H1 (cell line): ENCODE results near the gene CERS5. TPM values are rescaled to one million over a fixed set of nuclear protein-coding genes. Genes with fewer than 3 reads are reported as not detected.

Source experiments
- BCL11A ChIP-seq, 2 experiments: IDR thresholded peaks; one replicate each; pipeline ENCODE4 v1.6.1; 2011; ENCODE audit warnings: low read depth in 2 of 2, low read length in 2 of 2, mild to moderate bottlenecking in 2 of 2
- CHD2 ChIP-seq: IDR thresholded peaks from 2 replicates; pipeline ENCODE4 v1.6.1; 2012; ENCODE audit warnings: low read length, improper control_type of control experiment
- HDAC2 ChIP-seq, 2 experiments: fragments of 300-600 bp in 1 of 2; sonication (generic) in 1 of 2; IDR thresholded peaks; 2 replicates each; pipeline ENCODE4 v1.6.1; 2011 to 2012; ENCODE audit warnings: low read depth in 2 of 2, low read length in 2 of 2, mild to moderate bottlenecking in 2 of 2, moderate library complexity in 2 of 2, borderline replicate concordance in 1 of 2, inconsistent platforms in 1 of 2
- NANOG ChIP-seq: IDR thresholded peaks from 2 replicates; pipeline ENCODE4 v1.6.1; 2011; ENCODE audit warnings: low read length, low read depth, mild to moderate bottlenecking, inconsistent platforms; ENCODE audit not compliant: insufficient read depth, poor library complexity, severe bottlenecking
- SAP30 ChIP-seq: fragments of 300-600 bp; sonication (generic); IDR thresholded peaks from 2 replicates; pipeline ENCODE4 v1.7.1; 2012; ENCODE audit warnings: low read length, moderate library complexity, mild to moderate bottlenecking, inconsistent platforms; ENCODE audit not compliant: insufficient read depth, insufficient replicate concordance
- SIN3A ChIP-seq, 2 experiments: IDR thresholded peaks in 1 of 2; conservative IDR thresholded peaks in 1 of 2; 2 replicates each; pipeline ENCODE4 v1.6.1; 2011 to 2012; ENCODE audit warnings: low read length in 2 of 2, improper control_type of control experiment in 1 of 2, low read depth in 1 of 2, mild to moderate bottlenecking in 1 of 2
- TBP ChIP-seq: IDR thresholded peaks from 2 replicates; pipeline ENCODE4 v1.6.1; 2011; ENCODE audit warnings: low read depth, low read length, improper control_type of control experiment
- polyA plus RNA-seq, 7 experiments: library from polyadenylated mRNA; depleted of rRNA in 3 of 7; stranded (reverse) in 5 of 7; unstranded in 2 of 7; fragments of >200 nt in 5 of 7; fragments of 200-250 nt in 2 of 7; gene quantifications; 1 replicate in 5 of 7; 2 replicates in 1 of 7; 4 replicates in 1 of 7; pipeline versions ENCODE4 v1.2.1 to v1.2.3, GENCODE V29; 2011 to 2013; ENCODE audit warnings: missing spikeins in 2 of 7, mixed read lengths in 2 of 7
- total RNA-seq: library from RNA; stranded (reverse); fragmentation: NEBNext Ultra II Directional; extraction: Animal tissue kit (Norgen Biotek cat#: 25700); gene quantifications from 2 replicates; pipeline ENCODE4 v1.2.1, GENCODE V29; 2021
- TF ChIP-seq, protein P1 (sequence below): IDR thresholded peaks from 2 replicates; pipeline ENCODE4 v1.6.1; 2012; ENCODE audit warnings: inconsistent platforms

CERS5 gene
- total and polyA plus RNA-seq, 2 of the 8 experiments (the other 6 are each of a cell fraction or from before 2014, with no cell fraction given): 69.2 to 119 TPM

DNA sequence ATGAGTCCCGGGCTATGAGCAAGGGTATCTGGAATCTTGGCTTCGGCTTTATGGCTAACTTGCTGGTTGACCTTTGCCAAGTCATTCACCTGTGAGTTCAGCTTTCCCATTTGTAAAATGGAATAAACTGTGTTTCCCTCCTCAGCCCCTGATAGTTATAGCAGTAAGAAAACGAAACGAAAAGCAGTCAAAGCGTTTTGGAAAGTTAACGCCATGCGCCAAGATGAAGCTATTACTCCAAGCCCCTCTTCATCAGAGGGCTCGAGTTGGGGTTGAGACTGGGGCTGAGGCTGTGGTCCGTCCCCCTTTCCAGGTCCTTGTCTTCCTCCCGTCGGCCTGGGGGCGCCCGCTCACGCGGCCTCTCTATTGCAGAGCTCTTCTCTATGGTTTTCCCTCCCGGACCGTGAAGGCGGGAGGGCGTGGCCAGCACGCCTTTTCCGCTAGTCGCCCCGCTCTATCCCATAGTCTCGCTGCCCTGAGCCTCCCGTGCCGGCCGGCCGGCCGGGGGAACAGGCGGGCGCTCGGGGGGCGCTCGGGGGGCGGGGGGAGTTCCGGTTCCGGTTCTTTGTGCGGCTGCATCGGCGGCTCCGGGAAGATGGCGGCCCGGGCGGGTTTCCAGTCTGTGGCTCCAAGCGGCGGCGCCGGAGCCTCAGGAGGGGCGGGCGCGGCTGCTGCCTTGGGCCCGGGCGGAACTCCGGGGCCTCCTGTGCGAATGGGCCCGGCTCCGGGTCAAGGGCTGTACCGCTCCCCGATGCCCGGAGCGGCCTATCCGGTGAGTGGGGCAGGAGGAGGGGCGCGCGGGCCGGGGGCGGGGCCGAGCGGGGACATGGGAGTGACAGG is 82.2 kb downstream of the CERS5 start, which contains the start of gene SMARCD1 (continued):
- TF ChIP-seq SAP30 (no peak), CHD2 (no peak), BCL11A (IDR thresholded peaks at IDR 0.05; ENCODE audit: low read depth in 2 of 2, low read length in 2 of 2) (no peak), HDAC2 (IDR thresholded peaks at IDR 0.05; ENCODE audit: borderline replicate concordance in 1 of 2, low read depth in 2 of 2, low read length in 2 of 2) (no peak), SIN3A (conservative IDR thresholded peaks at IDR 0.05 in 1 of 2, IDR thresholded peaks at IDR 0.05 in 1 of 2; ENCODE audit: low read depth in 1 of 2, low read length in 2 of 2) (peak; percentile 57 to 92; a peak in 2 of 4 replicates), TBP (peak; percentile 69; the same call in 1 of the 2 replicates), NANOG (no peak)
- TF ChIP-seq, protein P1, sequence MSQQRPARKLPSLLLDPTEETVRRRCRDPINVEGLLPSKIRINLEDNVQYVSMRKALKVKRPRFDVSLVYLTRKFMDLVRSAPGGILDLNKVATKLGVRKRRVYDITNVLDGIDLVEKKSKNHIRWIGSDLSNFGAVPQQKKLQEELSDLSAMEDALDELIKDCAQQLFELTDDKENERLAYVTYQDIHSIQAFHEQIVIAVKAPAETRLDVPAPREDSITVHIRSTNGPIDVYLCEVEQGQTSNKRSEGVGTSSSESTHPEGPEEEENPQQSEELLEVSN: 0 out of 2 replicates have a peak, but pooled peaks have one; percentile 9
- TF ChIP-seq, all 59 proteins: peak for 20
